ENCODE data around the gene PLA2R1. TPM values are rescaled to one million over a fixed set of nuclear protein-coding genes. Genes with fewer than 3 reads are reported as not detected.

Gene PLA2R1
- total RNA-seq, 1 donor from 2014 or later = 0.34 TPM

GRCh38 chr2:160077912-160078810 lies 15.7 kb upstream of the PLA2R1 start:
- H3K4me3 Mint-ChIP-seq (ENCODE audit: unreplicated experiment) = no peak overlapping the region
- peaks cover 2% of the 10 kb centered on the region for H3K9me3 Mint-ChIP-seq (ENCODE audit: unreplicated experiment)
- H3K27me3 Mint-ChIP-seq (ENCODE audit: unreplicated experiment) = no peaks in the 10 kb centered on the region
- peaks cover 5% of the 10 kb centered on the region for H3K36me3 Mint-ChIP-seq (ENCODE audit: unreplicated experiment)
- H3K4me1 Mint-ChIP-seq (ENCODE audit: low read depth, unreplicated experiment) = no peaks in the 10 kb centered on the region
- DNase-seq = no peak
- no peak overlapping the region for H3K27ac Mint-ChIP-seq (ENCODE audit: unreplicated experiment)
- no peak for TF ChIP-seq CTCF (IDR thresholded peaks at IDR 0.05; ENCODE audit: partially characterized antibody, unreplicated experiment)

GRCh38 chr2:160076914-160077313 lies 14.5 kb upstream of the PLA2R1 start:
- no peak for DNase-seq
- no peaks in the 10 kb centered on the region for H3K4me1 Mint-ChIP-seq (ENCODE audit: low read depth, unreplicated experiment)
- no peak for TF ChIP-seq CTCF (IDR thresholded peaks at IDR 0.05; ENCODE audit: partially characterized antibody, unreplicated experiment)
- H3K4me3 Mint-ChIP-seq (ENCODE audit: unreplicated experiment) = no peak overlapping the region
- peaks cover 2% of the 10 kb centered on the region for H3K9me3 Mint-ChIP-seq (ENCODE audit: unreplicated experiment)
- no peak overlapping the region for H3K27ac Mint-ChIP-seq (ENCODE audit: unreplicated experiment)
- H3K36me3 Mint-ChIP-seq (ENCODE audit: unreplicated experiment) = peaks cover 5% of the 10 kb centered on the region
- no peaks in the 10 kb centered on the region for H3K27me3 Mint-ChIP-seq (ENCODE audit: unreplicated experiment)

- TF ChIP-seq CTCF (IDR thresholded peaks at IDR 0.05; ENCODE audit: partially characterized antibody, unreplicated experiment) = no peak
- Mint-ChIP-seq H3K36me3 (ENCODE audit: unreplicated experiment) (peaks cover 5% of the 10 kb centered on the region), H3K4me3 (ENCODE audit: unreplicated experiment) (no peak overlapping the region), H3K27me3 (ENCODE audit: unreplicated experiment) (no peaks in the 10 kb centered on the region), H3K27ac (ENCODE audit: unreplicated experiment) (no peak overlapping the region), H3K4me1 (ENCODE audit: low read depth, unreplicated experiment) (no peaks in the 10 kb centered on the region), H3K9me3 (ENCODE audit: unreplicated experiment) (no peaks in the 10 kb centered on the region)
- DNase-seq = no peak
Observed at GRCh38 chr2:160076241-160076640, 13.8 kb upstream of the PLA2R1 start.

GRCh38 chr2:160075171-160075570 lies 12.8 kb upstream of the PLA2R1 start:
- no peak for TF ChIP-seq CTCF (IDR thresholded peaks at IDR 0.05; ENCODE audit: partially characterized antibody, unreplicated experiment)
- H3K27ac Mint-ChIP-seq (ENCODE audit: unreplicated experiment) = no peak overlapping the region
- H3K4me3 Mint-ChIP-seq (ENCODE audit: unreplicated experiment) = no peak overlapping the region
- H3K36me3 Mint-ChIP-seq (ENCODE audit: unreplicated experiment) = no peaks in the 10 kb centered on the region
- DNase-seq = no peak
- H3K9me3 Mint-ChIP-seq (ENCODE audit: unreplicated experiment) = no peaks in the 10 kb centered on the region
- H3K4me1 Mint-ChIP-seq (ENCODE audit: low read depth, unreplicated experiment) = no peaks in the 10 kb centered on the region
- H3K27me3 Mint-ChIP-seq (ENCODE audit: unreplicated experiment) = peaks cover 2% of the 10 kb centered on the region

- H3K9me3 Mint-ChIP-seq (ENCODE audit: unreplicated experiment) = peaks cover 4% of the 10 kb centered on the region
- no peak overlapping the region for H3K27ac Mint-ChIP-seq (ENCODE audit: unreplicated experiment)
- H3K4me1 Mint-ChIP-seq (ENCODE audit: low read depth, unreplicated experiment) = no peaks in the 10 kb centered on the region
- peaks cover 2% of the 10 kb centered on the region for H3K27me3 Mint-ChIP-seq (ENCODE audit: unreplicated experiment)
- H3K4me3 Mint-ChIP-seq (ENCODE audit: unreplicated experiment) = no peak overlapping the region
- no peak for DNase-seq
- no peaks in the 10 kb centered on the region for H3K36me3 Mint-ChIP-seq (ENCODE audit: unreplicated experiment)
- no peak for TF ChIP-seq CTCF (IDR thresholded peaks at IDR 0.05; ENCODE audit: partially characterized antibody, unreplicated experiment)
Observed at GRCh38 chr2:160073284-160073888, 11.0 kb upstream of the PLA2R1 start.
